HCT116 (cell line): ENCODE results near the gene KCND2. TPM values are rescaled to one million over a fixed set of nuclear protein-coding genes. Genes with fewer than 3 reads are reported as not detected.

Experiments used
- ATAC-seq: fragments of 200-7000 bp; cut with Tn5 transposase; 2 replicates; pipeline ENCODE4 v1.9.1; 2020; ENCODE audit warnings: mild to moderate bottlenecking, moderate library complexity
- BruUV-seq: library from RNA; stranded (reverse); fragments of 400-500 nt; replicated peaks from 2 replicates; lab custom pipeline; 2021; lab: Mats Ljungman, UMichigan
- CTCF ChIA-PET: fragments of 300-600 bp; sonication (Branson Sonifier 250); formaldehyde crosslinking; loops from one replicate; lab custom pipeline; 2021; ENCODE audit warnings: antibody characterized with exemption; lab: Charles Lee
- POLR2A ChIA-PET: fragments of 300-600, 350-600 bp; sonication (Branson Sonifier 250); formaldehyde crosslinking; loops from one replicate; lab custom pipeline; 2021; ENCODE audit warnings: antibody characterized with exemption; lab: Charles Lee
- RAD21 ChIA-PET, 2 experiments: fragments of 300-600 bp; sonication (Branson Sonifier 250); formaldehyde crosslinking; loops; one replicate each; lab custom pipeline; 2023; ENCODE audit warnings: low total read pairs in 2 of 2; ENCODE audit not compliant: uncharacterized antibody in 2 of 2, unreplicated experiment in 2 of 2, low non-redundant PET in 1 of 2; lab: Charles Lee
- DNase-seq: peaks from one replicate; pipeline ENCODE4 v3.0.0-alpha.2; 2010; ENCODE audit warnings: low read depth, low spot score
- H2AFZ ChIP-seq: fragments of 200-600 bp; shearing (Covaris generic), sonication (generic); 2 replicates; pipeline ENCODE4 v1.6.1; 2017; ENCODE audit warnings: low read depth, mixed run types, mixed read lengths, antibody characterized with exemption, low read length; ENCODE audit not compliant: poor library complexity, severe bottlenecking
- H3K27ac ChIP-seq: 2 replicates; pipeline ENCODE4 v1.5.1; 2012; ENCODE audit warnings: low read depth, low read length
- H3K27me3 ChIP-seq: fragments of 200-600 bp; sonication (generic); 2 replicates; pipeline ENCODE4 v1.6.1; 2016; ENCODE audit warnings: mixed run types, low read length, mixed read lengths; ENCODE audit not compliant: insufficient read depth
- H3K36me3 ChIP-seq, 2 experiments: fragments of 200-500 bp in 1 of 2; fragments of 200-600 bp in 1 of 2; sonication (Bioruptor generic) in 1 of 2; sonication (generic) in 1 of 2; 2 replicates each; pipeline versions ENCODE4 v1.5.1 to v1.6.1; 2014 to 2016; ENCODE audit warnings: low read length in 2 of 2, inconsistent platforms in 1 of 2, mixed read lengths in 1 of 2, mixed run types in 1 of 2; ENCODE audit not compliant: insufficient read depth in 2 of 2, control insufficient read depth in 1 of 2
- H3K4me1 ChIP-seq, 2 experiments: fragments of 200-600 bp in 1 of 2; sonication (generic) in 1 of 2; 2 replicates each; pipeline versions ENCODE4 v1.5.1 to v1.6.1; 2012 to 2017; ENCODE audit warnings: low read length in 2 of 2, inconsistent platforms in 1 of 2, mild to moderate bottlenecking in 1 of 2, mixed read lengths in 1 of 2, mixed run types in 1 of 2, moderate library complexity in 1 of 2; ENCODE audit not compliant: insufficient read depth in 2 of 2, control insufficient read depth in 1 of 2
- H3K4me2 ChIP-seq: fragments of 200-600 bp; sonication (generic); 2 replicates; pipeline ENCODE4 v1.6.1; 2017; ENCODE audit warnings: mixed run types, low read length, mixed read lengths
- H3K4me3 ChIP-seq, 2 experiments: fragments of 200-600 bp in 1 of 2; sonication (generic) in 1 of 2; replicated peaks in 1 of 2; 2 replicates each; pipeline ENCODE4 v1.5.1; 2011 to 2016; ENCODE audit warnings: low read length in 2 of 2, control low read depth in 1 of 2, low read depth in 1 of 2, mild to moderate bottlenecking in 1 of 2, mixed read lengths in 1 of 2, mixed run types in 1 of 2
- H3K79me2 ChIP-seq: fragments of 200-600 bp; sonication (generic); 2 replicates; pipeline ENCODE4 v1.6.1; 2017; ENCODE audit warnings: mild to moderate bottlenecking, mixed run types, low read length, moderate library complexity, mixed read lengths; ENCODE audit not compliant: insufficient read depth
- H3K9ac ChIP-seq: fragments of 200-600 bp; sonication (generic); 2 replicates; pipeline ENCODE4 v1.6.1; 2016; ENCODE audit warnings: low read length, mixed read lengths
- H3K9me2 ChIP-seq: fragments of 200-600 bp; sonication (generic), shearing (Covaris generic); 2 replicates; pipeline ENCODE4 v1.6.1; 2017; ENCODE audit warnings: mixed run types, mild to moderate bottlenecking, moderate library complexity; ENCODE audit not compliant: insufficient read depth
- H3K9me3 ChIP-seq, 2 experiments: fragments of 200-500 bp in 1 of 2; fragments of 200-600 bp in 1 of 2; sonication (Bioruptor generic) in 1 of 2; sonication (generic) in 1 of 2; 2 replicates each; pipeline ENCODE4 v1.6.1; 2014 to 2017; ENCODE audit warnings: low read length in 2 of 2, mixed read lengths in 2 of 2, inconsistent platforms in 1 of 2, low read depth in 1 of 2, mild to moderate bottlenecking in 1 of 2, mixed run types in 1 of 2, moderate library complexity in 1 of 2; ENCODE audit not compliant: control insufficient read depth in 1 of 2, insufficient read depth in 1 of 2
- H4K20me1 ChIP-seq: fragments of 200-600 bp; sonication (generic), shearing (Covaris generic); 2 replicates; pipeline ENCODE4 v1.6.1; 2017; ENCODE audit warnings: mixed run types, mild to moderate bottlenecking, moderate library complexity; ENCODE audit not compliant: insufficient read depth
- ATF3 ChIP-seq: IDR thresholded peaks from 2 replicates; pipeline ENCODE4 v1.6.1; 2012
- CBX3 ChIP-seq: IDR thresholded peaks from 2 replicates; pipeline ENCODE4 v1.6.1; 2012; ENCODE audit warnings: low read depth
- ELF1 ChIP-seq: IDR thresholded peaks from 2 replicates; pipeline ENCODE4 v1.6.1; 2012; ENCODE audit warnings: low read depth, borderline replicate concordance
- EZH2phosphoT487 ChIP-seq: fragments of 200-600 bp; IDR thresholded peaks from 2 replicates; pipeline ENCODE4 v1.6.1; 2018; ENCODE audit warnings: antibody characterized with exemption, borderline replicate concordance
- FOSL1 ChIP-seq: IDR thresholded peaks from 2 replicates; pipeline ENCODE4 v1.6.1; 2012; ENCODE audit warnings: low read depth
- JUND ChIP-seq: IDR thresholded peaks from 2 replicates; pipeline ENCODE4 v1.6.1; 2012
- POLR2A ChIP-seq: IDR thresholded peaks from 2 replicates; pipeline ENCODE4 v1.7.0; 2011; ENCODE audit warnings: borderline replicate concordance; ENCODE audit not compliant: insufficient read depth, insufficient read length; ENCODE audit errors: extremely low read depth
- REST ChIP-seq: IDR thresholded peaks from 2 replicates; pipeline ENCODE4 v1.6.1; 2012; ENCODE audit warnings: low read depth
- SP1 ChIP-seq: IDR thresholded peaks from 2 replicates; pipeline ENCODE4 v1.6.1; 2012; ENCODE audit warnings: low read depth
- TCF7L2 ChIP-seq: IDR thresholded peaks from 2 replicates; pipeline ENCODE4 v1.7.0; 2011; ENCODE audit warnings: borderline replicate concordance, inconsistent platforms; ENCODE audit not compliant: insufficient read depth, insufficient read length; ENCODE audit errors: extremely low read depth
- ZBTB33 ChIP-seq: IDR thresholded peaks from 2 replicates; pipeline ENCODE4 v1.6.1; 2011; ENCODE audit warnings: mild to moderate bottlenecking, low read length, moderate library complexity; ENCODE audit not compliant: insufficient replicate concordance; ENCODE audit errors: extremely low read depth
- ZFX ChIP-seq: fragments of 450-650 bp; IDR thresholded peaks from 2 replicates; pipeline ENCODE4 v1.6.1; 2017
- ZNF274 ChIP-seq: fragments of 200-500 bp; sonication (Bioruptor generic); IDR thresholded peaks from 2 replicates; pipeline ENCODE4 v1.6.1; 2014; ENCODE audit warnings: mild to moderate bottlenecking, low read depth, low read length, inconsistent platforms
- intact Hi-C: fragments of 100-400 bp; cut with micrococcal nuclease; formaldehyde crosslinking; loops from 2 replicates; pipeline ENCODE4 v1.10.0; 2022
- total RNA-seq: library from RNA; stranded (reverse); gene quantifications from one replicate; pipeline ENCODE4 v1.2.1, GENCODE V29; 2021; ENCODE audit not compliant: unreplicated experiment

KCND2 gene
- total RNA-seq, 1 experiment from 2014 or later, result 0.05 TPM

- Histone ChIP-seq H3K9me2 (no peaks in the 10 kb centered on the region), H3K27me3 (no peaks in the 10 kb centered on the region), H3K4me3 (no peak overlapping the region), H3K9ac (no peak overlapping the region), H4K20me1 (no peaks in the 10 kb centered on the region), H3K79me2 (no peaks in the 10 kb centered on the region), H3K36me3 (no peaks in the 10 kb centered on the region), H2AFZ (no peak overlapping the region), H3K4me2 (no peak overlapping the region), H3K9me3 (no peaks in the 10 kb centered on the region), H3K4me1 (no peaks in the 10 kb centered on the region), H3K27ac (no peak overlapping the region)
- intact Hi-C loops, result no loop called here
- ChIA-PET CTCF (no interaction called here), RAD21 (no interaction called here), POLR2A (no interaction called here)
- no peak for DNase-seq
- no TSS peak for BruUV-seq
- ATAC-seq, result no peak
- TF ChIP-seq TCF7L2, result no peak
- TF ChIP-seq ZNF274, result no peak
- TF ChIP-seq ZBTB33, result no peak
- TF ChIP-seq FOSL1, result no peak
- no peak for TF ChIP-seq ELF1
- TF ChIP-seq JUND, result no peak
- TF ChIP-seq EZH2phosphoT487, result no peak
- TF ChIP-seq ZFX, result no peak
- TF ChIP-seq ATF3, result no peak
- no peak for TF ChIP-seq CBX3
- no peak for TF ChIP-seq SP1
- TF ChIP-seq REST, result no peak
- TF ChIP-seq POLR2A, result no peak
Measured at GRCh38 chr7:120444650-120445049, 171.7 kb downstream of the KCND2 start.
